Muscle of back (tissue), 11 donors: ENCODE measurements around the gene ACMSD. TPM values are rescaled to one million over a fixed set of nuclear protein-coding genes. Genes with fewer than 3 reads are reported as not detected.
"Not testable (repeated sequence)": the region's sequence is repeated elsewhere in the genome, so short reads cannot be mapped to it uniquely, and the experiment has no call there.

ENCODE experiments used
- DNase-seq, 3 donors: peaks; one replicate each; pipeline versions ENCODE4 v3.0.0 to v3.0.0-alpha.2; 2013
- polyA plus RNA-seq, 10 donors: library from polyadenylated mRNA; unstranded; fragments of 120-200 nt; gene quantifications; one replicate each; pipeline ENCODE4 v1.2.1, GENCODE V29; 2013; ENCODE audit not compliant: insufficient read length in 10 of 10

ACMSD gene
- polyA plus RNA-seq, 10 donors: 0.09 to 1.4 (median 0.49) TPM

DNA sequence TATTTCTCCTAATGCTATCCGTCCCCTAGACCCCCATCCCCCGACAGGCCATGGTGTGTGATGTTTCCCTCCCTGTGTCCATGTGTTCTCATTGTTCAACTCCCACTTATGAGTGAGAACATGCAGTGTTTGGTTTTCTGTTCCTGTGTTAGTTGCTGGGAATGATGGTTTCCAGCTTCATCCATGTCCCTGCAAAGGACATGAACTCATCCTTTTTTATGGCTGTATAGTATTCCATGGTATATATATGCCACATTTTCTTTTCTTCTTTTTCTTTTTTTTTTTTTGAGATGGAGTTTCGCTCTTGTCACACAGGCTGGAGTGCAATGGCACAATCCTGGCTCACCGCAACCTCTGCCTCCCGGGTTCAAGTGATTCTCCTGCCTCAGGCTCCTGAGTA lies 9.2 kb downstream of the ACMSD start:
- not testable (repeated sequence) for DNase-seq

GRCh38 chr2:134852518-134852917 lies 14.1 kb downstream of the ACMSD start:
- DNase-seq: no peak

DNA sequence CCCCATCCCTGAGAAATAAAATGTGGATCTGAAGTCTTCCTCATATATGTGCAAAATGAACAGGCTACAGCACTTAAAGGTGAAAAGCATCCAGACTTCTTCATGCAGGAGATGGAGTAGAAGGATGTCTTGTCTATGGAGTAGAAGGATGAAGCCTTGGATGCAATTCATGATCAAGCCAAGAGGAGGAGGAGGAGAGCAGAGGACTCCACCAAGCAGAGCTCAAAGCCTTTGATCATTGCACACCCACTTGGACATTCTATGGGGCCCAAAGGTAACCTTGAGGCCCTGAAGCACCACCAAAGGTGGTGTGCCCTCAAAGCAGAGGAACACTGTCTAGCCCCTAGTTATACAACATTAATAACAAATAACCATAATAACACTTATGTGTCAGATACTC lies 17.3 kb downstream of the ACMSD start:
- no peak for DNase-seq

- no peak for DNase-seq
These were observed 19.8 kb downstream of the ACMSD start for GRCh38 chr2:134858245-134858644.

- no peak for DNase-seq
These were observed 22.8 kb downstream of the ACMSD start for GRCh38 chr2:134861173-134861572.

DNA sequence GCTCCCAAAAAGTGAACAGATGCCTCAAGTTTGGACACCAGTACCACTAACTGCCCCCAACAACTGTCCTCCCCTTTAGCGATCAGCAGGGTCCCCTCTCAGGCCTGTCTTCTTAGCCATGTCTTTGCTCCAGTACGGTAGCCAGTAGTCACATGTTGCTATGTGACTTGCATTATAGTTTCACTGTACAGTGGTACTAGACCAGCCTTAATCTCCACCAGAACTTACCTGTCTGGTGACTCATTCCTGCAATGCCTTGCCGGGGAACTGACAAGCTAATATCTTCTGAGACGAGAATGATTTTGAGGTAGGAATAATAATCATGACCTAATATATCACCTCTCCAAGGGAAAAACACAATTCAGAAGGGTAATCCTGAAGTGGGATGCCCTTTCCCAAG lies 23.7 kb downstream of the ACMSD start:
- no peak for DNase-seq

- no peak for DNase-seq
These were observed 24.3 kb downstream of the ACMSD start for GRCh38 chr2:134862674-134863073.

DNA sequence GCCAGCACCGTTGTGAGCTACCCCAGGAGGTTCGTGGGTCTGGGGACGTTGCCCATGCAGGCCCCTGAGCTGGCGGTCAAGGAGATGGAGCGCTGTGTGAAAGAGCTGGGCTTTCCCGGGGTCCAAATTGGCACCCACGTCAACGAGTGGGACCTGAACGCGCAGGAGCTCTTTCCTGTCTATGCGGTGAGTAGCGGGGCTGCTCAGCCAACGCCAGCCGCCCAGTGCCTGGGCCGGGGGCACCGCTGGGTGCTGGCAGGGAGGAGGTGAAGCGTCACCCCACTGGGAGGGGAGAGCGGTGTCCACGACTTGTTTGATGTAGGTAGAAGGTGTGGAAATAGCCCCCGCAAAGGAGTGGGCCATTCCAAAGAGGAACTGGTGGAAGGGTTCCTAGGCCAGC lies 25.0 kb downstream of the ACMSD start:
- DNase-seq: no peak

DNA sequence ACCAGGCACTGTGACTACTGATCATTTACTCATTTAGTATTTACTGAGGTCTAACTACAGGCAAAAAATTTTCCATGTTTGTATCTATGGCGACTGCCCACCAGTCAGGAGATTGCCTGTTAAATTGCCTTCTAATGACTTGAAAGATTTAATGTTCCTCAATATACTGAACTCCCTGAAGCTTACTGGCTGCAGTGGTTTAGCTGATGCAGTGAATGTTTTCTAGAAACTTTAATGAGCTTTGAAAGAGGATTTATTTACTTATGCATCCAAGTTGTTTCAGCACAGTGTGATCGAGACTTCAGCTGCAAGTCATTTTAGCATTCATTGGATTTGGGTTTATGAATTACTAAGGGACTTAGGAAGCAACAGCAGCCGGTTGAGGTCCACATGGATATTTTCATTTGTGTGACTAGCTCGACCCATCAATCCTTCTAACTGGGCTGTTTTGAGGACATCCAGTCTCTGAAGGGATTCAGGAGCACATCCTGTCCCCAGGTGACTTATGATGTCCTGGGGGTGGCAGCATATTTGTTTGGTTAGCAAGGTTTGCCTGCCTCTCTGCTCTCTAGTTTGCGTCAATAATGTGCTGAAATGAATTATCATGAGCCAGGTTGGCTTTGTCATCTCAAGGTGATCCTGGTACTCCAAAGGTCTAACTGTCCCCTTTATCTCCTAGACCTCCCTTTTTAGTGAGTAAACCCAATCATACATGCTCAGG lies 26.8 kb downstream of the ACMSD start:
- DNase-seq: peak in 1 of 3 donors; percentile 10

DNA sequence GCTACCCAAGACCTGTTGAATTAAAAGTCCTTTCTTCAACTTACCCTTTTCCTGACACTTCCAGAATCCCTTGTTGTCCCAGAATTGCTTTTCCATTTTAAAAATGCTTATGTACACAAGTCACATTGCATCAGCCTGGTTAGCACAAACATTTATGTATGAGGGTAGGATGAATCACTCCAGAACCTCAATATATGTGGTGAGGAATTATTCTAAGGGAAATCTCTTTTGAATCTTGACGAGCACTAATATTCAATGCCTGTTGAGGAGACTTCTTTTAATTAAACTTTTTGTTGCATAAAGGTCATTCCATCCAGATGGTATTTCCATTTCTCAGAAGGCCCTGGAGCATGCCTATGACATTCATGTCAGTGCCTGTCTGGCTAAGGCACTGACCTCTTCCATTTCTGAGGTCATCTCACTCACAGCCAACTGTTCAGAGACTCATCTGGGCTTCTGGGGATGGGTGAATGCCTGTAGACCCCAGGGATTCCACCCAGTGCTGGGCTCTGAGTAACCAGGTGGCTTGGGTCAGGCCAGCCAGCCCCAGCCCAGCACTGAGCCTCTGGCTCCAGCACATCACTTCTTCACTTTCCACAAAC lies 28.2 kb downstream of the ACMSD start:
- DNase-seq: no peak

DNA sequence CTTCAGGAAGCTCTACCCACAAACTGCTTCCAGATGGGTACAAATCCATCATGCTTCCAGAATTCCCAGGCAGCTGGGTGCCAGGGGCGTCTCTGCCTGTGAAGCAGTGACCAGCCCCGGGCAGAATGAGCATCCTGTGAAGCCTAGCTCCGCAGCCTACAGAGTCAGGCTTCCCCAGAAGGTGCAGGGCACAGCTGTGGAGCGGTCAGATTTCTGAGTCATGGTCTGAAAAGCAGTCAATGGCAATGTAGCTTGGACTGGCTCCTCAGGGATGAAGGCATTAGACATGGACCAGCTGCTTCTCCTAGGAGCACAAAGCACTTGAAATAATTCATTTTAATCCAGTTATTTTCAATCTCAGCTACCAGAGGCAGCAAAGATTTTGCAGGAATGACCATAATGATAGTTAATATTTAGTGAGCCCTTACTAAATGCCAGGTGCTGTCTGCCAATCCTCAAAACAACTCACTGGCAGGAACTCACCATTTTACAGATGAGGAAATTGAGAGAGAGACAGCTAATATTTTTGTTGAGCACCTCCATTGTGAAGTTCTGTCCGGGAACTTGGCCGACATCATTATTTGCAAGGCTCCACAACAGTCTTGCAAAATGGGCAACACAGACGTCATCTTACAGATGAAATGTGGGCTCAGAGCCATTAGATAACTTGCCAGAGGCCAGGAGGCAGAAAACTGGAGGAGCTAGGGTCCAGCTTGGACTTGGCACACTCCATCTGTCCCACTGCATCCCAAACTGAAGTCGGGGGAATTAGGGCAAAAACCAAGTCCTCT lies 31.7 kb downstream of the ACMSD start:
- DNase-seq: peak; percentile 27 to 60 (median 38)

DNA sequence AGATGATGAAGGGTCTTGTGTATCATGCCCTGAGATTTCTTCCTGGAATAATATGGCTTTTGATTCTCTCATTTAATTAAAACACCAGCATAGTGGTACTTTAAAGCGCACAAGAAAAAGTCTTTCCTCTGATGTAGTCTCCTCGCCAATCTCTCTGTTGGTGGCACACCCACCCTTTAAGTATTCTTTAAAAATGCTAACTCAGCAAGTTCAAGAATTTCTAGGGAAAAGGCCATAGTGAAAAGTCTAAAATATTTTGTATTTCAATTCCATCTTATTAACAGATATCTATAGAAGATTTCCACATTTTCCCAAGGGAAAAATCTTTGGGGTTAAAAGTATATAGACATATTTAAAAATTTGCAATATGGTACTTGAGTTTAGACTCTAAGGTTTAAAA lies 34.7 kb downstream of the ACMSD start:
- DNase-seq: no peak

DNA sequence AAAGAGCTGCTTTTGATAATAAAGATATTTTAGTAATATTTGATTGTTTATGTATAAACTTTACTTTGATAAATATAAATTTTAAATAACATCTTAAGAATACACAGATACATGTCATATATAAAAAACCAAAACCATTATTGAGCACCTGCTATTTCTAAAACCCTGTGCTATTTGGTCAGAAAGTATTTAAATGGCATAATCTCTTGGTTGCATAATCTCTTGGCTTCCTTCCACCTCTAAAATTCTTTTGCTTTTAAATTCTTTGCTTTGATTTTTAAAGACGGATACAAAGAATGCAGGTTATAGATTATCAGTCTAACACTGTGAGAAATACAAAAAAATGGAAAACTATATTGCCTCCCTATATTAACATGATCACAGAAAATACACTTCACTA lies 36.9 kb downstream of the ACMSD start:
- no peak for DNase-seq

DNA sequence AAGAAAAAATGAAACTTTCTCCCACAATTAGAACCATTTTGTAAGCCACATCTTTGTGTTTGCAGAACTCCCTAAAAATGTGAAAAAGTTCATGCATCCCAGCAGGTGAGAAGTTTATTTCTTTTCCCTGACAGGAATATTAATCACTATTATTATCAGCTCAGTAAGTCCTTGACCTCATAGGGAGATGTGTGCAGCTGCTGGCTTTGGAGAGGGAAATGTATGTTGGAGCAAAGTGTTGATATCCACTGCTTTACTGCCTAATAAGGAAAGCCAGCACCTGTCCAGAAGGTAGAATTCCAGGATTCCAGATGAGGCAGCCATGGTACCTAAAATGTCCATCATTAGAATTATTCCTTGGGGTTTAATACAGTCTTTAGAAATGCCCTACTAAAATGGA lies 44.4 kb downstream of the ACMSD start:
- DNase-seq: no peak

GRCh38 chr2:134883552-134884293 lies 45.3 kb downstream of the ACMSD start:
- no peak for DNase-seq

DNA sequence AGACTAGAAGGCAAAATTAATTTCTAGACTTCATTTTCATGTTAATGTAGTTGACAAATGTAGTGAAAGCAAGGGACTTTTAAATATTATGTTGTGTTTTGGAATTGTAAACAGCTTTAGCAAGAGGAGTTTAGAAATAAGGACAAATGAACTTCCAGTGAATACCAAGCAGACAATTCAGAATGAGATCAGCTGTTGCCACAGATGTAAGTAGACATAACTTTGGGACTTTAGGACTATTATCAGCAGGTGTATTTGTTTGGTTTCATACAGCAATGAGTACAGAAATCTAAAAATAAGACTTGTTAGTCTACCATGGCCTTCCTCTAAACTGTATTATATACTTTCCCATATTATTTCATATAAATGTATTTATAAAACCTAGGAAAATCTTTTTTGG lies 46.0 kb downstream of the ACMSD start:
- DNase-seq: no peak

DNA sequence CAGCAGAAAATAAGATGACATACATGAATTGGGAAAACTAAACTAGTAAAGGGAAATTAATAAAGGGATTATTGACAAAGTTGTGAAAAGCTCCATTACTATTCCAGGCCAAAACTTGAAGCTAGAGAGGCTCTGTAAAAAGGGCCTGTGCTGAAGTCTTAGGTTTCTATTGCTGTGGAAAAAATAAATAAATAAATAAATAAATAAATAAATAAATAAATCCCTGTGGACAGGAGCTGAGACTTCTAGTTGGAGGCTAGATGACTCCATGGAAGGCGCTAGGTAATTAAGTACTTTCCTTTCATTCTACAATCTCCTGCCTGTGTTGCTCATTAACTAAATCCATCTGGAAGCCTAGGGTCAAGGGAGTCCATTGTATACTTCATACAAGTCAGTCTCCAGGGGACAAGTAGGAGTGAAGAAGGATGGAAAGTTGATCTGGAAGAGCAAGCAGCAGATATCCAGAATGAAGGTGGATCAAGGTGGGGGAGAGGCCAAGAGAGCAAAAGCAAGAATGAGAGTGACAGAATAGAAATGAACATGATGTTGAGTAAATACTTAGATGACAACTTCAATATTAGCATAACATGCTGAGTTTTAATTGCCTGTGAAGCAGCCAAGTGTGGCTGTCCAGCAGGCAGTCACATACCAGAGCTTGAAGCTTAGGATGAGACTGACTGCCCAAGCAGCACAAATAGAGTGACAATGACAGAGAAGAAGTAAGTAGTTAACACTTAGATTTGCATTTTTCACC lies 54.0 kb downstream of the ACMSD start:
- DNase-seq: no peak

- peak in 2 of 3 donors; percentile 4 to 6 for DNase-seq
These were observed 59.5 kb downstream of the ACMSD start for GRCh38 chr2:134897932-134898331.

DNA sequence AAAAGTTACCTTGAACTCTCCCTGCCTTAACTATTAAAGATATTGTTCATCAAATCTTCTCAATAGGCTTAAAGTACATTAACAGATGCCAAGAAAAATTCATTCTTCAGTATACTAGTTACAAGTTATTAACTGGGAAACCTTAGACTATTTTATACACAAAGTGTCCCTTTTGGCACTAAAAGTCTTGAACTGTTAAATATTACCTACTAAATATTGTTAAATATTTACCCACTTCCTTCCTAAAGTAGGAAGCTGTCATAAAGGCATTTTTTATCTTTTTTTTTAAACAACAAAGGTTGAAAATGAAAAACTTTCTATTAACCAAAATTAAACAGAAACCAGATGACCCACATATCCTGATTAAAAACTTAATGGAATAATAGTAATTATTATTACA lies 60.8 kb downstream of the ACMSD start:
- DNase-seq: no peak

DNA sequence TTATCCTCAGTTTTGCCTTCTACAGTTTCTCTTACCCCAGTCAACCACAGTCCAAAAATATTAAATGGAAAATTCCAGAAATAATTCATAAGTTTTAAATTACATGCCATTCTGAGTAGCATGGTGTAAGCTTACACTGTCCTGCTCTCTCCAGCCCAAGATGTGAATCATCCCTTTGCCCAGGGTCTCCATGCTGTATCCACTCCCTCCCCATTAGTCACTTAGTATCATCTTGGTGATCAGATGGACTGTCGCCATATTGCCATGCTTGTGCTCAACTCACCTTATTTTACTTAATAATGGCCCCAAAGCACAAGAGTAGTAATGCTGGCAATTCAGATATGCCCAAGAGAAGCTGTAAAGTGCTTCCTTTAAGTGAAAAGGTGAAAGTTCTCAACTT lies 61.7 kb downstream of the ACMSD start:
- DNase-seq: peak in 1 of 3 donors; percentile 8

- not testable (repeated sequence) for DNase-seq
These were observed 65.3 kb downstream of the ACMSD start for GRCh38 chr2:134903701-134904100.
